ENCODE data around the gene CR1L. TPM values are rescaled to one million over a fixed set of nuclear protein-coding genes. Genes with fewer than 3 reads are reported as not detected.
"Not testable (repeated sequence)": the region's sequence is repeated elsewhere in the genome, so short reads cannot be mapped to it uniquely, and the experiment has no call there.

Gene CR1L
- total and polyA plus RNA-seq, 2 experiments from 2014 or later, result 5.8 to 21.4 TPM

DNA sequence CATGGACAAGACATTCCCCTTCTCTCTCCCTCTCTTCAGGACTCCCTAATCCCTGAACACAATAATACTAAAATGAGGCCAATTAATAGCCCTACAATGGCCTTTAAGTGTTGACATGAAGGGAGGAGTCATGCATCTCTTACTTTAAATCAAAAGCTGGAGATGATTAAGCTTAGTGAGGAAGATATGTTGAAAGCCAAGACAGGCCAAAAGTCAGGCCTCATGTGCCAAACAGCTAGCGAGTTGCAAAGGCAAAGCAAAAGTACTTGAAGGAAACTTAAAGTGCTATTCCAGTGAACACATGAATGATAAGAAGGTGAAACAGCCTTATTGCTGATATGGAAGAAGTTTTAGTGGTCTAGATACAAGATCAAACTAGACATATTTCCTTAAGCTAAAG lies 57.4 kb downstream of the CR1L start (continued):
- TF ChIP-seq, protein P1, sequence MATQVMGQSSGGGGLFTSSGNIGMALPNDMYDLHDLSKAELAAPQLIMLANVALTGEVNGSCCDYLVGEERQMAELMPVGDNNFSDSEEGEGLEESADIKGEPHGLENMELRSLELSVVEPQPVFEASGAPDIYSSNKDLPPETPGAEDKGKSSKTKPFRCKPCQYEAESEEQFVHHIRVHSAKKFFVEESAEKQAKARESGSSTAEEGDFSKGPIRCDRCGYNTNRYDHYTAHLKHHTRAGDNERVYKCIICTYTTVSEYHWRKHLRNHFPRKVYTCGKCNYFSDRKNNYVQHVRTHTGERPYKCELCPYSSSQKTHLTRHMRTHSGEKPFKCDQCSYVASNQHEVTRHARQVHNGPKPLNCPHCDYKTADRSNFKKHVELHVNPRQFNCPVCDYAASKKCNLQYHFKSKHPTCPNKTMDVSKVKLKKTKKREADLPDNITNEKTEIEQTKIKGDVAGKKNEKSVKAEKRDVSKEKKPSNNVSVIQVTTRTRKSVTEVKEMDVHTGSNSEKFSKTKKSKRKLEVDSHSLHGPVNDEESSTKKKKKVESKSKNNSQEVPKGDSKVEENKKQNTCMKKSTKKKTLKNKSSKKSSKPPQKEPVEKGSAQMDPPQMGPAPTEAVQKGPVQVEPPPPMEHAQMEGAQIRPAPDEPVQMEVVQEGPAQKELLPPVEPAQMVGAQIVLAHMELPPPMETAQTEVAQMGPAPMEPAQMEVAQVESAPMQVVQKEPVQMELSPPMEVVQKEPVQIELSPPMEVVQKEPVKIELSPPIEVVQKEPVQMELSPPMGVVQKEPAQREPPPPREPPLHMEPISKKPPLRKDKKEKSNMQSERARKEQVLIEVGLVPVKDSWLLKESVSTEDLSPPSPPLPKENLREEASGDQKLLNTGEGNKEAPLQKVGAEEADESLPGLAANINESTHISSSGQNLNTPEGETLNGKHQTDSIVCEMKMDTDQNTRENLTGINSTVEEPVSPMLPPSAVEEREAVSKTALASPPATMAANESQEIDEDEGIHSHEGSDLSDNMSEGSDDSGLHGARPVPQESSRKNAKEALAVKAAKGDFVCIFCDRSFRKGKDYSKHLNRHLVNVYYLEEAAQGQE (IDR thresholded peaks at IDR 0.05; ENCODE audit: unreplicated experiment), result no peak
- TF ChIP-seq STAT1 (IDR thresholded peaks at IDR 0.05; ENCODE audit: unreplicated experiment), result no peak
- no peak for TF ChIP-seq ZNF331 (CRISPR knock-in tag; IDR thresholded peaks at IDR 0.05; ENCODE audit: low read depth)
- TF ChIP-seq ETS1 (IDR thresholded peaks at IDR 0.05), result no peak
- no peak for TF ChIP-seq NANOG (IDR thresholded peaks at IDR 0.05; ENCODE audit: borderline replicate concordance)
- no peak for TF ChIP-seq CREB1 (CRISPR knock-in tag; IDR thresholded peaks at IDR 0.05; ENCODE audit: low read depth)
- TF ChIP-seq JUNB (IDR thresholded peaks at IDR 0.05; ENCODE audit: unreplicated experiment), result no peak

- H4K20me1 ChIP-seq (replicated peaks; ENCODE audit: insufficient read depth), result no peaks in the 10 kb centered on the region
- no peaks in the 10 kb centered on the region for H3K27me3 ChIP-seq (ENCODE audit: insufficient read depth)
- H3K4me1 Mint-ChIP-seq, result peaks cover under 1% of the 10 kb centered on the region; the same call in 1 of the 3 replicates
- no peak for TF ChIP-seq ZNF331 (CRISPR knock-in tag; IDR thresholded peaks at IDR 0.05; ENCODE audit: low read depth)
- H3K4me3 Mint-ChIP-seq, result no peak overlapping the region
- H3K27ac ChIP-seq (ENCODE audit: low read depth), result no peak overlapping the region
- no peak overlapping the region for H3K4me2 ChIP-seq
- no peaks in the 10 kb centered on the region for H3K4me1 ChIP-seq (ENCODE audit: insufficient read depth)
- no peak overlapping the region for H2AFZ ChIP-seq
- no peak overlapping the region for H3K4me3 ChIP-seq
- H3K36me3 Mint-ChIP-seq (ENCODE audit: low read depth), result no peaks in the 10 kb centered on the region
- no peaks in the 10 kb centered on the region for H3F3A ChIP-seq (replicated peaks; ENCODE audit: low read depth)
- no peak overlapping the region for H3K27ac Mint-ChIP-seq
- no peaks in the 10 kb centered on the region for H3K9me3 Mint-ChIP-seq
- H3K27me3 Mint-ChIP-seq (ENCODE audit: insufficient read depth, low read depth, poor library complexity), result no peaks in the 10 kb centered on the region
- no peak for DNase-seq (ENCODE audit: low spot score)
- H3K79me2 ChIP-seq (replicated peaks; ENCODE audit: insufficient read depth), result no peaks in the 10 kb centered on the region
- no peak for ATAC-seq
- H3K9me2 ChIP-seq (ENCODE audit: insufficient read depth), result no peaks in the 10 kb centered on the region
- H3K36me3 ChIP-seq (ENCODE audit: insufficient read depth), result no peaks in the 10 kb centered on the region
Measured at GRCh38 chr1:207703712-207704111, 58.8 kb downstream of the CR1L start.

DNA sequence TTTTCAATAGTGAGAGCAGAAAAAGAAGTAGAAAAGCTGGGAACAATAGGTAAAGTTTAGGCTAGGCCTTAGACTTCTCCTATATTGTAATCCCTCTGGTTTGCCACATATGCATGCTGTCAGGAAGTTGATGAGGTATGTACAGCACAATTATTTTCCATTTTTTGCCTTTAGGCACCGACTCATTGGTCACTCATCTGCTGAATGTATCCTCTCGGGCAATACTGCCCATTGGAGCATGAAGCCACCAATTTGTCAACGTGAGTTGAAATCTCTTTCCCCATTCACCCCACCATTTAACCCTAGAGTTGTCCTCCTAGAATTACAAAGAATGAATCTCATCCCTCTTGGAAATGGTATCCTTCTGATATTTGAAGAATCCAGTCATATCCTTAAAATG lies 63.1 kb downstream of the CR1L start:
- not testable (repeated sequence) for H3K9me2 ChIP-seq (ENCODE audit: insufficient read depth); DNase-seq (ENCODE audit: low spot score); H3K4me1 Mint-ChIP-seq; H3K36me3 Mint-ChIP-seq (ENCODE audit: low read depth); H3K9me3 Mint-ChIP-seq; ATAC-seq; H2AFZ ChIP-seq; H3K27me3 ChIP-seq (ENCODE audit: insufficient read depth); H4K20me1 ChIP-seq (replicated peaks; ENCODE audit: insufficient read depth); H3K36me3 ChIP-seq (ENCODE audit: insufficient read depth); H3K27ac ChIP-seq (ENCODE audit: low read depth); H3F3A ChIP-seq (replicated peaks; ENCODE audit: low read depth); H3K4me3 Mint-ChIP-seq; H3K27ac Mint-ChIP-seq; H3K4me1 ChIP-seq (ENCODE audit: insufficient read depth); H3K4me3 ChIP-seq; H3K4me2 ChIP-seq; H3K79me2 ChIP-seq (replicated peaks; ENCODE audit: insufficient read depth); H3K27me3 Mint-ChIP-seq (ENCODE audit: insufficient read depth, low read depth, poor library complexity)
